ENCODE results near the gene MTMR2. TPM values are rescaled to one million over a fixed set of nuclear protein-coding genes. Genes with fewer than 3 reads are reported as not detected.
"Not testable (repeated sequence)": the region's sequence is repeated elsewhere in the genome, so short reads cannot be mapped to it uniquely, and the experiment has no call there.

MTMR2 gene
- total RNA-seq, 1 donor, result 53.5 TPM

DNA sequence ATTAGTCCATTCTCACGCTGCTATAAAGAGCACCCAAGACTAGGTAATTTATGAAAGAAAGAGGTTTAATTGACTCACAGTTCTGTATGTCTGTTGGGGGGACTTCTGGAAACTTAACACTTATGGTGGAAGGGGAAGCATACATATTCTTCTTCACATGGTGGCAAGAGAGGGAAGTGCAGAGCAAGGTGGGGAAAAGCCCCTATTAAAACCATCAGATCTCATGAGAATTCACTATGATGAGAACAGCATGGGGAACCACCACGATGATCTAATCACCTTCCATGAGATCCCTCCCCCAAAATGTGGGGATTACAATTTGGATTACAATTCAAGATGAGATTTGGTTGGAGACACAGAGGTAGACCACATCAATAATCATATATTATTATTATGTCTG, 107.9 kb downstream of the MTMR2 start:
- DNase-seq (ENCODE audit: low read depth), result no peak
- H3K4me3 ChIP-seq (ENCODE audit: low read depth, low read length), result no peak overlapping the region
- TF ChIP-seq, protein P1, sequence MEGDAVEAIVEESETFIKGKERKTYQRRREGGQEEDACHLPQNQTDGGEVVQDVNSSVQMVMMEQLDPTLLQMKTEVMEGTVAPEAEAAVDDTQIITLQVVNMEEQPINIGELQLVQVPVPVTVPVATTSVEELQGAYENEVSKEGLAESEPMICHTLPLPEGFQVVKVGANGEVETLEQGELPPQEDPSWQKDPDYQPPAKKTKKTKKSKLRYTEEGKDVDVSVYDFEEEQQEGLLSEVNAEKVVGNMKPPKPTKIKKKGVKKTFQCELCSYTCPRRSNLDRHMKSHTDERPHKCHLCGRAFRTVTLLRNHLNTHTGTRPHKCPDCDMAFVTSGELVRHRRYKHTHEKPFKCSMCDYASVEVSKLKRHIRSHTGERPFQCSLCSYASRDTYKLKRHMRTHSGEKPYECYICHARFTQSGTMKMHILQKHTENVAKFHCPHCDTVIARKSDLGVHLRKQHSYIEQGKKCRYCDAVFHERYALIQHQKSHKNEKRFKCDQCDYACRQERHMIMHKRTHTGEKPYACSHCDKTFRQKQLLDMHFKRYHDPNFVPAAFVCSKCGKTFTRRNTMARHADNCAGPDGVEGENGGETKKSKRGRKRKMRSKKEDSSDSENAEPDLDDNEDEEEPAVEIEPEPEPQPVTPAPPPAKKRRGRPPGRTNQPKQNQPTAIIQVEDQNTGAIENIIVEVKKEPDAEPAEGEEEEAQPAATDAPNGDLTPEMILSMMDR (IDR thresholded peaks at IDR 0.05; ENCODE audit: insufficient read depth, low read depth, low read length), result no peak

DNA sequence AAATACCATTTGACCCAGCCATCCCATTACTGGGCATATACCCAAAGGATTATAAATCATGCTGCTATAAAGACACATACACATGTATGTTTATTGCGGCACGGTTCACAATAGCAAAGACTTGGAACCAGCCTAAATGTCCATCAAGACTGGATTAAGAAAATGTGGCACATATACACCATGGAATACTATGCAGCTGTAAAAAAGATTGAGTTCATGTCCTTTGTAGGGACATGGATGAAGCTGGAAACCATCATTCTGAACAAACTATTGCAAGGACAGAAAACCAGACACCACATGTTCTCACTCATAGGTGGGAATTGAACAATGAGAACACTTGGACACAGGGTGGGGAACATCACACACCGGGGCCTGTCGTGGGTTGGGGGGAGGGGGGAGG, 112.9 kb downstream of the MTMR2 start:
- not testable (repeated sequence) for DNase-seq (ENCODE audit: low read depth); H3K4me3 ChIP-seq (ENCODE audit: low read depth, low read length)

DNA sequence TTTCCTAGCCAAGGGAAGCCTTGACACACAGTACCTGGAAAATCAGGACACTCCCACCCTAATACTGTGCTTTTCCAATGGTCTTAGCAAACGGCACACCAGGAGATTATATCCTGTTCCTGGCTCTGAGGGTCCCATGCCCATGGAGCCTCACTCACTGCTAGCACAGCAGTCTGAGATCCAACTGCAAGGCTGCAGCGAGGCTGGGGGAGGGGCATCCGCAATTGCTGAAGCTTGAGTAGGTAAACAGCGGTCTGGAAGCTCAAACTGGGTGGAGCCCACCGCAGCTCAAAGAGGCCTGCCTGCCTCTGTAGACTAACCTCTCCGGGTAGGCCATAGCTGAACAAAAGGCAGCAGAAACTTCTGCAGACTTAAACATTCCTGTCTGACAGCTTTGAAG, 117.4 kb downstream of the MTMR2 start:
- not testable (repeated sequence) for H3K4me3 ChIP-seq (ENCODE audit: low read depth, low read length); DNase-seq (ENCODE audit: low read depth)

DNA sequence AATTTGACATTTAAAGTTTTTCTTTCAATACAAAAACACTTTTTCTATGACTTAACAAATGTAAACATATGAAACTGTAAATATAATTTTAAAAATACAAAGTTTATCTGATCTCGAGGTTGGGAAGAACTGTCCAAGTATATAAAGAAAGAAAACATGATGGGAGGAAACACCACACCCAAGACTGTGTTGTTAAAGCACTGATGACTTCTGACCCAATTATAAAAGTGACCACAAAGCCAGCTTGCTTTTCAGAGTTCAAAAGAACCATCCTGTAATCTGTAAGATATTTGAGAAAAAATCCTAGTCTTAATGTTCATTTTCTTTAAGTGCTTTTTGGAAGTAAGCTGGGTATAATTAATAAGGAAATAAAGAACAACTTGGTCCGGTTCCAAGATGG, 118.0 kb downstream of the MTMR2 start:
- DNase-seq (ENCODE audit: low read depth), result no peak
- no peak overlapping the region for H3K4me3 ChIP-seq (ENCODE audit: low read depth, low read length)
- TF ChIP-seq, protein P1 (IDR thresholded peaks at IDR 0.05; ENCODE audit: insufficient read depth, low read depth, low read length), result no peak

DNA sequence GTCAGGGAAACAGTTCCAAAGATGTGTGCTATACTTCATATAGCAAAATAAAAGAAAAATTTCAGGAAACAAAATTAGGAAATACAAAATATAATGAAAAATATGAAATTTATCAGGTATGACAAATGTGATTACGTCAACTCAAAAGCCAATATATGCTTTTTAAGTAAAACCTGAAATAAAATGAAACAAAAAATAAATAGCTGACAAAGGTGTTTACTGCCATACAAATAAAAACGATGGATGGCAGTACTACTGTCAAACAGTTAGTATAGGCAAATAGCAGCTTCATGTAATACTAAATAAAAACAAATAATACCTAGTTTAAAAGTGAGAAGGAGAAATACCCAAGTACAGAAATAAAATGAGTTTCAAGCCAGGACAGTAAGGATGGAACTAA, 119.9 kb downstream of the MTMR2 start:
- H3K4me3 ChIP-seq (ENCODE audit: low read depth, low read length), result no peak overlapping the region
- DNase-seq (ENCODE audit: low read depth), result no peak
- TF ChIP-seq, protein P1 (IDR thresholded peaks at IDR 0.05; ENCODE audit: insufficient read depth, low read depth, low read length), result no peak

DNA sequence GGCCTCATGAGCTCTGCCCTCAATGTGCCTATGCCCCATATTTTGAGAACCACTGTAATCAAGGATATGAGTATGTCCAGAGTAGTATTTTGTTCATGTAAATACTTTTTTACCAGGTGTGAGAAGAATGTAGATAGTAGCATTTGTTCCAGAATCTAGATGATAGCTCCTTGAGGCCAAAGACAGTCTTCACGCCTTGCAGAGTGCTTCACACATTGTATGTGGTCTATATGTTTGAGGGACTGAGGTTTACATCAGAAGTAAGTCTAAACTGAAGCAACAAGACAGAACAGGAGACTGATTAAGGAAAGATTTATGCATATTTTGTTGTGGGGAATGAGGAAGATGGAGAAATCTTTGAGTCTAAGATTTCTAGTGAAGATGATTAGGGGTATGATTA, 121.1 kb downstream of the MTMR2 start:
- TF ChIP-seq, protein P1 (IDR thresholded peaks at IDR 0.05; ENCODE audit: insufficient read depth, low read depth, low read length), result no peak
- H3K4me3 ChIP-seq (ENCODE audit: low read depth, low read length), result no peak overlapping the region
- no peak for DNase-seq (ENCODE audit: low read depth)

DNA sequence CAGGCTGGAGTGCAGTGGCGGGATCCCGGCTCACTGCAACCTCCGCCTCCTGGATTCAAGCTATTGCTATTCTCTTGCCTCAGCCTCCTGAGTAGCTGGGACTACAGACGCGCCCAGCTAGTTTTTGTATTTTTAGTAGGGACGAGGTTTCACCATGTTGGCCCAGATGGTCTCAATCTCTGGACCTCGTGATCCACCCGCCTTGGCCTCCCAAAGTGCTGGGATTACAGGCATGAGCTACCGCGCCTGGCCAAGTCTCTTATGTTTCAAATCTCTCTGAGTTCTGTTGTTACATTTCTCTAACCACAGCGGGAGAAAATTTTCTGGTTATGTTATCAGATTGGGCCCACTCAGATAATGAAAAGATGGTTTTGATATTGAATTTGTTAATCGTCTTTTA, 123.5 kb downstream of the MTMR2 start:
- peak; percentile 14 for DNase-seq (ENCODE audit: low read depth)
- TF ChIP-seq, protein P1 (IDR thresholded peaks at IDR 0.05; ENCODE audit: insufficient read depth, low read depth, low read length), result no peak
- no peak overlapping the region for H3K4me3 ChIP-seq (ENCODE audit: low read depth, low read length)

DNA sequence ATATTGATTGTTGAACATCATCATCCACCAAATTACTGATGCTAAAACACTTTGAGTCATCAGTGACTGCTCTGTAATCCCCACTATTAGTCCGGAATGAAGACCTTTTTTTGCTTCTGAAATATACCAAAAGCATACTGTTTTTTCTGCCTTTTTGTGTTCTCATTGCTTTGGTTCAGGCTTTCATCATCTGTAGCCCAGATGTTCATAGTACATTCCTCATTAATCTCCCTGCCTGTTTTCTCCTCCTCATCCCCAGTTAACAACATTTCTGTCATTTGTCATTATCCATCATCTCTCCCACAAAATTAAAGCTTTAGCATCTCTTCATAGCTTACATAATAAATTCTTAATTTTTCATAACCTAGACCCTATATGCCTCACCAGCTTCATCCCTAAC, 124.4 kb downstream of the MTMR2 start:
- TF ChIP-seq, protein P1 (IDR thresholded peaks at IDR 0.05; ENCODE audit: insufficient read depth, low read depth, low read length), result no peak
- no peak overlapping the region for H3K4me3 ChIP-seq (ENCODE audit: low read depth, low read length)
- DNase-seq (ENCODE audit: low read depth), result peak; percentile 52
